T47D (cell line): ENCODE results near the gene SLC26A11.
"Not testable (repeated sequence)": the region's sequence is repeated elsewhere in the genome, so short reads cannot be mapped to it uniquely, and the experiment has no call there.

ENCODE experiments used
- DNase-seq, 2 experiments: peaks; one replicate each; pipeline versions ENCODE4 v3.0.0 to v3.0.0-alpha.2; 2011 to 2012; ENCODE audit warnings: low read depth in 1 of 2, low spot score in 1 of 2
- JUND ChIP-seq: IDR thresholded peaks from 2 replicates; pipeline ENCODE4 v1.6.1; 2012; ENCODE audit warnings: low read depth
- in situ Hi-C: cut with HindIII; loops from 2 replicates; pipeline ENCODE4 v1.10.0; 2016; ENCODE audit warnings: low sequenced_read_pairs, low pct_unique_long_range_greater_than_20kb

The SLC26A11 gene

GRCh38 chr17:80294653-80295052 is 74.4 kb downstream of the SLC26A11 start:
- no peak for TF ChIP-seq JUND
- no peak for DNase-seq
- in situ Hi-C loops = no loop called here

- no peak for TF ChIP-seq JUND
- in situ Hi-C loops = no loop called here
- no peak for DNase-seq
Observed at GRCh38 chr17:80295146-80295545, 74.9 kb downstream of the SLC26A11 start.

GRCh38 chr17:80295559-80295958 is 75.3 kb downstream of the SLC26A11 start:
- in situ Hi-C loops = no loop called here
- no peak for TF ChIP-seq JUND
- no peak for DNase-seq

GRCh38 chr17:80296221-80296620 is 76.0 kb downstream of the SLC26A11 start:
- TF ChIP-seq JUND = no peak
- in situ Hi-C loops = no loop called here
- no peak for DNase-seq

- in situ Hi-C loops = no loop called here
- no peak for TF ChIP-seq JUND
- no peak for DNase-seq
Observed at GRCh38 chr17:80297996-80298560, 77.9 kb downstream of the SLC26A11 start.

GRCh38 chr17:80299350-80300100 is 79.3 kb downstream of the SLC26A11 start:
- DNase-seq, in situ Hi-C loops: not testable (repeated sequence)

GRCh38 chr17:80300756-80301155 is 80.5 kb downstream of the SLC26A11 start:
- DNase-seq, in situ Hi-C loops: not testable (repeated sequence)
